ACC112 (cell line): ENCODE results near the gene KDELR3.

Source experiments
- H2AFZ ChIP-seq: fragments of 200-600 bp; sonication (generic); one replicate; pipeline ENCODE4 v1.6.0; 2017; ENCODE audit warnings: antibody characterized with exemption, low read length; ENCODE audit not compliant: unreplicated experiment
- H3K27ac ChIP-seq: fragments of 200-600 bp; sonication (generic); 2 replicates; pipeline ENCODE4 v1.5.1; 2014; ENCODE audit warnings: low read depth, mild to moderate bottlenecking, antibody characterized with exemption, low read length, moderate library complexity
- H3K27me3 ChIP-seq: fragments of 200-600 bp; sonication (generic); 2 replicates; pipeline ENCODE4 v1.6.1; 2014; ENCODE audit warnings: mild to moderate bottlenecking, antibody characterized with exemption, low read length, moderate library complexity, mixed read lengths; ENCODE audit not compliant: insufficient read depth
- H3K36me3 ChIP-seq: fragments of 200-600 bp; sonication (generic); 2 replicates; pipeline ENCODE4 v1.6.1; 2016; ENCODE audit warnings: mild to moderate bottlenecking, antibody characterized with exemption, low read length, moderate library complexity, mixed read lengths; ENCODE audit not compliant: insufficient read depth
- H3K4me1 ChIP-seq: fragments of 200-600 bp; sonication (generic); one replicate; pipeline ENCODE4 v1.6.1; 2016; ENCODE audit warnings: low read length, mixed read lengths; ENCODE audit not compliant: insufficient read depth, unreplicated experiment, control insufficient read depth
- H3K4me3 ChIP-seq: fragments of 200-600 bp; sonication (generic); 2 replicates; pipeline ENCODE4 v1.5.1; 2014; ENCODE audit warnings: mild to moderate bottlenecking, low read depth, low read length
- H3K79me2 ChIP-seq: fragments of 200-600 bp; sonication (generic); one replicate; pipeline ENCODE4 v1.6.0; 2016; ENCODE audit warnings: low read length; ENCODE audit not compliant: control insufficient read depth, unreplicated experiment, insufficient read depth

Gene KDELR3

DNA sequence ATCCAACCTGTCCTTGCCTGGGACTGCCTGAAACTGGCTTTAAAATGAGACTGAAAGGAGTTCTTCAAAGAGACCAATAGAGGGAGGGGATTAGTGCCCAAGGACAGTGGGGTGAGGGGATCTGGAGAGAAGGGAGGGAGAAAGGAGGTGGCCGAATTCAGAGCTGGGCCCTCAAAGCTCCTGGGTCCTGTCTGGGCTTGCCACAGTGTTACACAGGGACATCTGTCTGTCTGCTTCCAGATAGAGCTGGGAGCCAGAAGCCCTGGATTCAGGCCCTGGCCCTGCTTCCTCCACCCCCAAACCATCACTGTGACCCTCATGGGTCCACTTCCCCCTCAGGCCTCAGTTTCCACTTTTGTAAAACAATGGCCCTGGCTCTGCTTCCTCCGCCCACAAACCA, 16.5 kb upstream of the KDELR3 start:
- Histone ChIP-seq H3K4me3 (no peak overlapping the region), H3K79me2 (no peaks in the 10 kb centered on the region), H3K27me3 (peaks cover 35% of the 10 kb centered on the region), H3K36me3 (no peaks in the 10 kb centered on the region), H2AFZ (no peak overlapping the region), H3K27ac (no peak overlapping the region), H3K4me1 (no peaks in the 10 kb centered on the region)

DNA sequence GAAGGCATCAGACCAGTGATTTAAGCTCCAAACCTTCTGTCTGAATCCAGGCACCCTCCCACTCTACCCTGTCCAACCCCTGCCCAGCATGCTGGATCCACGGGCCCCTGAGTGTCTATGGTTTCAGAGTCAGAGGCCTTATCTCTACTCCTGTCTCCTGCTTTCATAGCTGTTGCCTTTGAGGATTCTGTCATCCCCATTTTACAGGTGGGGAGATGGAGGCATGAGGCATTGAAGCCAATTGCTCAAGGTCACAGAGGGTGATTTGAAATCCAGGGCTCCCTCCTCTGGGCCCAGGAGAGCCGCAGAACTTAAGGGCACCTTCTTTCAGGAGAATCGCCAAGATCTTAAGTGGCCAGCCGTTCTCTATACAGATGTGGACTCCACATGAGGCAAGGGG, 16.0 kb upstream of the KDELR3 start:
- no peak overlapping the region for H2AFZ ChIP-seq
- no peak overlapping the region for H3K27ac ChIP-seq
- no peaks in the 10 kb centered on the region for H3K4me1 ChIP-seq
- H3K4me3 ChIP-seq = no peak overlapping the region
- no peaks in the 10 kb centered on the region for H3K79me2 ChIP-seq
- H3K36me3 ChIP-seq = no peaks in the 10 kb centered on the region
- H3K27me3 ChIP-seq = peaks cover 40% of the 10 kb centered on the region

DNA sequence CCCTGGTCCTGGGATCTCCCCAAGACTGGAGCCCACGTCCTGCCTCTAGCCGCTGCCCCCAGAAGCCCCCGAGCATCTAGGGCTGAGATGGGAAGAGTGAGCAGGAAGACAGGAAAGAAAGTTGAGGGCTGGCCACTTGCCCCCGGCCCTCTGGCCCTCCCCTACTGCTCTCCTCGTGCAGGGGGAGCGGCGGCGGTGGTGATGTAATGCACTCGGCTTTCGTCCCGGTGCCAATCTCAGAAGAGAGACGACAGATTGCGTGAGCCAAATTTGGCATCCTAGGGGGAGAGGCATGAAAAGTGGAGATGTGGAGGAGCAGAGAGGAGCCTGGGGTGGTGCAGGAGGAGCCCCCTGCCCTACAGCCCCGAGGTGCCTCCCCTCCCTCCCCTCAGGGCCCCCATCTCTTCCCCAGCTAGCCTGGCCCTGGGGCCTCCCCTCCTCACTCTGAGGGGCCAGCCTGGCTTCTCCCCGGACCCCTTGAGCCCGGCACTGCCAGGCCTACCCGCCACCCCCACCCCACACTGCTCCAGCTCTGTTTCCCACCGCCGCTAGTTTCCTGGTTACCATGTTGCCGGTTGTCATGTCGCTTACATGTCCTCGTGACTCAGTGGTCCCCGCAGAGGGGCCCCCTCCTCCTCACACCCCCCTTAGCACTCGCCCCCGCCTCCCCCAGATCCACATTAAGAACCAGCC, 15.4 kb upstream of the KDELR3 start:
- H3K27me3 ChIP-seq = peaks cover 46% of the 10 kb centered on the region
- no peak overlapping the region for H3K27ac ChIP-seq
- no peaks in the 10 kb centered on the region for H3K4me1 ChIP-seq

DNA sequence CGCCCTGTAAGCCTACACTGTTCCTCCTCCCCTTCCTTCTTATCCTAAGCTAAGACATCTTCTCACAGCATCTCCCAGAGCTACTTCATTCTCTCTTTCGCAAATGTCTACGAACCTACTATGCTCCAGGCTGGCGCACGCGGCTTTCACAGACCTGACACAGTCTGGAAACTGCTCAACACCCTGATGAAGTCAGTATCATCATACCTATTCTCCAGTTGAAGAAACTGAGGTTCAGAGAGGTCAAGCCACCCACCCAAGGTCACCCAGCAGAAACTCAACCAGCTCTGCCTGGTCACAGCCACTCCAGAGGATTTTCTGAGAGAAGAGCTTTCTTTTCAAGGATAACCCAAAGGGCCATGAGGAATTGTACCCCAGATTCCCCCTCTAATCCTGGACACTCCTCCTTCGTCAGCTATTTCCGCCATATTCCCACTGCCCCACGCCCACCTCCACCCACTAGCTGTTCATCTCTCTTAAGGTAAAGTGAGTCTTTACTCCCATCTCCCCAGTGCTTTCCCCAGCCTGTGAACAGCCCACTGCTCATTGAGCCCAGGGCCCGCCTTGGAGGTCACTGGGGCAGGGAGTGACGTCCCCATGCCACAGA, 14.7 kb upstream of the KDELR3 start:
- H3K79me2 ChIP-seq = no peaks in the 10 kb centered on the region
- no peak overlapping the region for H3K27ac ChIP-seq
- peaks cover 46% of the 10 kb centered on the region for H3K27me3 ChIP-seq
- no peaks in the 10 kb centered on the region for H3K4me1 ChIP-seq
- H2AFZ ChIP-seq = no peak overlapping the region
- H3K4me3 ChIP-seq = no peak overlapping the region
- no peaks in the 10 kb centered on the region for H3K36me3 ChIP-seq

More for the DNA sequence above, 15.4 kb upstream of the KDELR3 start:
- H3K79me2 ChIP-seq = no peaks in the 10 kb centered on the region
- H3K4me3 ChIP-seq = no peak overlapping the region
- H3K36me3 ChIP-seq = no peaks in the 10 kb centered on the region
- no peak overlapping the region for H2AFZ ChIP-seq

DNA sequence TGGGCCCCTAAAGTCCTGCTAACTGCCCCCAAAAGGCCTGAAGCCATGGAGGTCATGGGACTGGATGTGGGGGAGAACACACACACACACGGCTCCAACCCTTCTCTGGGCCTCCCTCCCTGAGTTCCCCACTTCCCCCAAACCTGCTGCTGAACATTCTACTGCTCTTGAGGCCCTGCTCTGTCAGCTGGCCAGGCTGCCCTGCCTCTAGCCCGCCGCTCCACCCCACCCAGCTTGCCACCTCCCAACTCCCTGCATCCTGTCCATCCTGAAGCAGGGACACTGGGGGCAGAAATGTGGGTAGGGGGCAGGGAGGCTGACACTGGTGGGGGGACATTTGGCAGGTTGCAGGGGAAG, 13.9 kb upstream of the KDELR3 start:
- no peak overlapping the region for H2AFZ ChIP-seq

DNA sequence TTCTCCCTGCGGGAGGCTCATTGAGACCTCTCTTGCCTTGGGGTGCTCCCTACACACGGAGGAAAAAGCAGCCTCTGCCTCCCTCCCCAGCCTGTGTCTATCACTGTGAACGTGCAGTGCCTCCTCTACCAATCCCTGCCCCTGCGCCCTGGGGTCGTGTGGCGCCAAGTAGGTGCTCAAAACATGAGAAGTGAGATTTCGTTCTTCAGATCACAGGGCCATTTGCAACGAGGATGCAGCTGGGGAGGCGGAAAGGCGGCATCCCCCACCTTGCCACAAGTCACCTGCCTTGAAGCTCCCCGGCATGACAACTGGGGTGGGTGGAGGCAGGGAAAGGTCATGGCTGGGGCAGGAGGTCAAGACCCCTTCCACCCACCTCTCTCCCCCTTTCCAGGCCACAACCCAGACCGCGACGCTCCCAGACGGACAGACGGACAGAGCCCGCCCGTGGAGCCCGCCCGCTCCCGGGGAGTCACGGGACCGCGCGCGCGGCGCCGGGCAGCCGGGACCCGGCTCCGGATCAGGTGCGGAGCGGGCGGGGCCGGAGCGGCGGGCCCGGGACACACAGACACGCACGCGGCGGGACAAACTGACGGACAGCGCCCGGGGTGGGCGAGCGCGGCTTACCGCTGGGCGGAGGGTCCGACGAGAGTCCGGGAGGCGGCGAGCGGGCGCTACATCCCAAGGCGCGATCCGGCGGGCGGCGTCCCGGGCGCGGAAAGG, 13.4 kb upstream of the KDELR3 start:
- H3K79me2 ChIP-seq = no peaks in the 10 kb centered on the region
- H3K27me3 ChIP-seq = peaks cover 46% of the 10 kb centered on the region
- no peak overlapping the region for H3K4me3 ChIP-seq
- no peak overlapping the region for H3K27ac ChIP-seq
- no peak overlapping the region for H2AFZ ChIP-seq
- H3K4me1 ChIP-seq = no peaks in the 10 kb centered on the region
- no peaks in the 10 kb centered on the region for H3K36me3 ChIP-seq

More for the DNA sequence above, 13.9 kb upstream of the KDELR3 start:
- Histone ChIP-seq H3K4me3 (no peak overlapping the region), H3K4me1 (no peaks in the 10 kb centered on the region), H3K27me3 (peaks cover 46% of the 10 kb centered on the region), H3K36me3 (no peaks in the 10 kb centered on the region), H3K27ac (no peak overlapping the region), H3K79me2 (no peaks in the 10 kb centered on the region)

DNA sequence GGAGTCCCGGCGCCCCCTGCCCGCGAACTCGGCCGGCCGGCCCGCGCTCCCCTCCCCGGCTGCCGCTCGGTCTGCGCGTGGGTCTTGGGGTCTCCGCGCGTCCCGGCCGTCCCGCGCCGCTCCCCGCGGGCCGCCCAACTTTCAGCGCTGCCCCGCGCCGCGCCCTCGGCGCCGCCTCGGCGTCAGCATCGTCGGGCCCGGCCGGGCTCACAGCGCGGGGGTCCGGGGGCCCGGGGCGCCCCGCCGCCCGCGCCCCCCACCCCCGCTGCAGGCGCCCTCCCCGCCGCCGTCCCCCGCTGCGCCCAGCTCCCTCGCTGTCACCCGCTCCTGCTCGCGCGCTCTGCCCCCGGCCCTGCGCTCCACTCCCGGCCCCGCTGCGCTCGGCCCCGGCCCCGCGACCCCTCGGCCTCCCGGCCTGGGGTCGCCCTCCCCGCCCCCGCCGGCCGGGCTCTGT, 12.8 kb upstream of the KDELR3 start, which contains the start of gene KCNJ4:
TSS of gene KCNJ4 (minus strand) at position 124 of the 454 bp plus-strand sequence. CDS start 27,067 bp downstream, outside the sequence.
- H2AFZ ChIP-seq = no peak within 1 kb of the TSS
- no peaks in the 10 kb centered on the region for H3K36me3 ChIP-seq
- H3K27me3 ChIP-seq = peaks cover 46% of the 10 kb centered on the region
- H3K79me2 ChIP-seq = no peaks in the 10 kb centered on the region
- no peaks in the 10 kb centered on the region for H3K4me1 ChIP-seq
- no peak within 1 kb of the TSS for H3K27ac ChIP-seq
- H3K4me3 ChIP-seq = no peak within 1 kb of the TSS

DNA sequence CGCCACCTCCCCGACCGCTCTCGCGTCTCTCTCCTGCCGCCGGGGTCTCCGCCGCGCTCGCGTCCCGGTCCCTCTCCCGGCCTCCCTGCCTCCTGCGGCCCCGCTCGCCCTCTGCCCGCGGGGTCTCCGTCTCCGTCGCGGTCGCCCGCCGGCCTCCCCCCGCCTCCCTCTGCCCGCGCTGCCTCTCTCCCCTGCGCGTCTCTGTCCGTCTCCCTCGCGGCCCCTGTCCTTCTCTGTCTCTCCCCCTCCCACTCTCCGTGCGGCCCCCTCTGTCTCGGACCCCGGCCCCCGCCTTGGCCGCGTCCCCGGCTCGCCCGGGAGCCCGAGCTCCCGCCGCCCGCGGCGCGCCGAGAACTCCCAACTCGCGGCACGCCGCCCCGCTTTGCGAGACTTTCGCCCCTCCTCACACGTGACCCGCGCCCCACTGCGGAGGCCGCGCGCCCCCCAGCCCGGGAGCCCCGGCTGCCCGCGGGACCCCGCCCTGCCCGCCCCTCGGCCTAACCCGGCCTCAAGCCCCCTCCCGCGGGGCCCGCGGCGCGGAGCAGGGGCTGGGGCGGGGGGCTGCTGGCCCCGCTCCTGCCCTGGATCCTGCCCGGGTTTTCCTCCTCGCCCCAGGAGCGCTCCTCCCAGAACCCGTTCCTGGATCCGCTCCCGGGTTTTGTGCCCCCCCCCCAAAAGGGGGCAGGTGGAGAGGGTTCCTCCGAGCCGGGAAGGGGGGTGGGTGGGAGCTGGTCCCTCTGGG, 12.2 kb upstream of the KDELR3 start:
- H3K79me2 ChIP-seq = no peaks in the 10 kb centered on the region
- no peaks in the 10 kb centered on the region for H3K36me3 ChIP-seq
- H3K4me1 ChIP-seq = no peaks in the 10 kb centered on the region
- no peak overlapping the region for H2AFZ ChIP-seq
- no peak overlapping the region for H3K4me3 ChIP-seq
- no peak overlapping the region for H3K27ac ChIP-seq
- H3K27me3 ChIP-seq = peaks cover 47% of the 10 kb centered on the region

DNA sequence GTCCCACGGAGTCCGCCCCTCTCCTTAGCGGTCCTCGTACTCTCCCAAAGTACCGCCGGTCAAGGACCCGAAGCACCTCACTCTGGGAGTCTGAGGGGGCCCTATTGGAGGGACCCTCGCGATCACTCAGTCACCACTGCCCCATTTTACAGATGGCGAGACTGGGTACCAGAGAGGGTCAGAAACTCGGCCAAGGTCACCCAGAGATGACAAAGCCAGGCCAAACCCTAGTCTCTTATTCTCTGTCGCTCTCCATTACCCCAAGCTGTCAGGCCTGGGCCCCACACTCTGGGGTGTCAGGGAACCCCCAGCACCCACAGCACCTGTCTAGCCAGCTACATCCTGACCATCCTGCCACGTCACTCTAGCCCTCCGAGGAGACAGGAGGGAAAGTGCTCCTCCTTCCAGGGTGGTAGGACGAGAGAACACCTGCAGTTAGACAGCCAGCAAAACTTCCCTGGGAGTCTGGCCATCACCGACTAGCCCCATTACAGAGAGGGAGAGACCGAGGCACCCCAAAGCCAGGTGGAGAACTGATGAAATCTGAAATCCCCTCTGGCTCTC, 11.5 kb upstream of the KDELR3 start:
- H3K79me2 ChIP-seq = no peaks in the 10 kb centered on the region
- no peak overlapping the region for H3K27ac ChIP-seq
- H3K36me3 ChIP-seq = no peaks in the 10 kb centered on the region
- H3K4me1 ChIP-seq = no peaks in the 10 kb centered on the region
- peaks cover 46% of the 10 kb centered on the region for H3K27me3 ChIP-seq
- no peak overlapping the region for H2AFZ ChIP-seq
- H3K4me3 ChIP-seq = no peak overlapping the region
